ENCODE measurements around the gene QDPR.

DNA sequence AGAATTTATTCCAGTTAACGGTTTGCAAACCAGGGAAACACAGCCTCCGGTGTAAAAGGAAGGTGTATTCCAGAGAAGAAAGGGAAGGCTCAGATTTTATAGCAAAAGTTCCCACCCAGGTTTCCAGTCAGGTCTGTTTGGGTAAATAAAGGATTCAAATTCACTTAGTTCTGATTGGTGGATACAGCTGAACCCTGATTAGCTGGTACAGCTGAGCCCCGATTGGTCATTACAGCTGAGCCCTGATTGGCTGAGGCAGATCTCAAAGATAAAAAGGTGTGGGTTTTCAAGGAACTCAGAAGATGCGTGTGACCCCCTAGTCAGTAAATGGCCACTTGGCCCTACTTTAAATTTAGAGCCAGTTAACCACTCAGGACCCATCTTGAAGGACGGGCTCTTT is 9.7 kb upstream of the QDPR start:
- TF ChIP-seq CTCF (IDR thresholded peaks at IDR 0.05) (no peak), POLR2A (IDR thresholded peaks at IDR 0.05) (no peak)
